HG02642 (cell line): Measurements from ENCODE around the gene PHC2.

Experiments
- ATAC-seq: cut with Tn5 transposase; IDR thresholded peaks from one replicate; pipeline ENCODE4 v1.9.1; 2021; ENCODE audit warnings: mild to moderate bottlenecking; ENCODE audit not compliant: unreplicated experiment, poor library complexity

The PHC2 gene, protein sequence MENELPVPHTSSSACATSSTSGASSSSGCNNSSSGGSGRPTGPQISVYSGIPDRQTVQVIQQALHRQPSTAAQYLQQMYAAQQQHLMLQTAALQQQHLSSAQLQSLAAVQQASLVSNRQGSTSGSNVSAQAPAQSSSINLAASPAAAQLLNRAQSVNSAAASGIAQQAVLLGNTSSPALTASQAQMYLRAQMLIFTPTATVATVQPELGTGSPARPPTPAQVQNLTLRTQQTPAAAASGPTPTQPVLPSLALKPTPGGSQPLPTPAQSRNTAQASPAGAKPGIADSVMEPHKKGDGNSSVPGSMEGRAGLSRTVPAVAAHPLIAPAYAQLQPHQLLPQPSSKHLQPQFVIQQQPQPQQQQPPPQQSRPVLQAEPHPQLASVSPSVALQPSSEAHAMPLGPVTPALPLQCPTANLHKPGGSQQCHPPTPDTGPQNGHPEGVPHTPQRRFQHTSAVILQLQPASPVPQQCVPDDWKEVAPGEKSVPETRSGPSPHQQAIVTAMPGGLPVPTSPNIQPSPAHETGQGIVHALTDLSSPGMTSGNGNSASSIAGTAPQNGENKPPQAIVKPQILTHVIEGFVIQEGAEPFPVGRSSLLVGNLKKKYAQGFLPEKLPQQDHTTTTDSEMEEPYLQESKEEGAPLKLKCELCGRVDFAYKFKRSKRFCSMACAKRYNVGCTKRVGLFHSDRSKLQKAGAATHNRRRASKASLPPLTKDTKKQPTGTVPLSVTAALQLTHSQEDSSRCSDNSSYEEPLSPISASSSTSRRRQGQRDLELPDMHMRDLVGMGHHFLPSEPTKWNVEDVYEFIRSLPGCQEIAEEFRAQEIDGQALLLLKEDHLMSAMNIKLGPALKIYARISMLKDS

DNA sequence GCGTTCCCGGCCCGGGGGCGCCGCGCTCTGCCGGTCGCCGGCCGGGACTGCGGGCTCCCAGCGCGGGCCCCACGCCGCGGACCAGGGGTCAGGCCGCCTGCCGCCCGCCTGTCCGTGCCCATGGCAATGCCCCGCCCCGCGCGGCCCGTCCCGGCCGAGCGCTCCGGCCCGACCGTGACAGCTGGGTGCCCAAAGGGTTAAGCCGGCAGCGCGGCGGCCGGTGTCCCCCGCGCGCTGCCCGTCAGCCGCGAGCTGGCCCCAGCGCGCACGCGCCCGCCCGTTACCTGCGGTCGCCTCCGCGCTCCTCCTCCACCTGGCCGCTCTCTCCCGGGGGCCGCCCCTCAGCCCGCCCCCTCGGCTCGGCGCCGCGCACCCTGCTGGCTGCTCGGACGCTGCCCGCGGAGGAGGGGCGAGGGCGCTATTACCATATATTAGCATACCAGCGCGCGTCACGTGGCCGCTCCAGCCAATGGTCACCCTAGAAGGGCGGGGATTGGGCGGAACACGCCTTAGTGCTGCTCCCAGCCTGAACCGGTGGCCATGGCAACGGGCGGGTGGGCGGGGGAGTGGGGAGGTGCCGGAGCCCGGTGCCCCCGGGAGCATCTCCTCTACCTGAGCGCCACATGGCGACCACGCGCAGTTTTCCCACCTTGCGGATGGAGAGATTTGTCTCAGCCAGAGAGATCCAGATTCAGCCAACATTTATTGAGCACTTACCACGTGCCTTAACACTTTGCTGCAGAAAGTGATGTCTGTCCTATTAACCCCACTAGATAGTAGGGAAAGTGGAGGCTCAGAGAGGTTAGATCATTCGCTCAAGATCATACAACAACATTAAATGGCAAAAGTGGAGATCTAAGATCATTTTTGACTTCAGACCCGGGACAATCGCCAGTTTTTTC, at the start of gene PHC2:
Gene PHC2, minus strand, starts transcription at position 404 of the 902 bp plus-strand sequence. CDS start 55,556 bp downstream, outside the sequence.
- peak; percentile 95 for ATAC-seq

DNA sequence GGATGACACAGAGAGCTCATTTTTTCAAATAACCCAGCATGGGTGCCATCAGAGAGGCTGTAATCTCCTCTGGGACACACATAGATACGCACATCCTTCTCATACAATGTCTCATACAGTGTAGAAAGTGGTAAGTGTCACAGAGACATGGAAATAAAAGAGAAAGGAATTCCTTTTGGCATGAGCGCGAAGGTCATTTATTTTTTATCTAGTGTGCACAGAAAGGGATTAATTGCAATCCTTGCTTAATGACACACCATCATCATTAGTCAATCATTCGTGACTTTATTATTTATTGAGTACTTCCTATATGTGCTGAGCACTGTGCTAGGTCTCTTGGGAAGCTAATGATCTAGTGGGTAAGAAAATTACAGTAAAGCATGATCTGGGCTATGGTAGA, 46.6 kb upstream of the PHC2 start:
- ATAC-seq, result no peak

DNA sequence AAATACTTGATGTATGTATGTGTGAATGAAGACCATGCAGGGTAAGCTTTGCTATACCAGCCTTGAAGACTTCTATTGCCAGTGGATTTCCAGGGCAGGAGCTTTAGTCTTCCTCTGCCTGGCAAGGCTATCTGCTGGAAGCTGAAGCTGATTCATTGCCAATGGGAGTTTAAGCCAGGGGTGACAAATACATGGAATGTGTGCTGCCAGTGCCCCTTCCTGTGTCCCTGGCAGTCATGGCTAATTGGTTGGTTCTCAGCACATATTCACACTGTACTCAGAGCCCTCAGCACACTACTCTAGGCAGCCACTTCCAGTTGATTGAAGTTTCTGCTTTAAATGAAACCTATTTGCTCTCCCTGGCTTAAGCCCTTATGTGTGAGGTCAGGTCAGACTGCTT, 43.0 kb upstream of the PHC2 start:
- no peak for ATAC-seq

DNA sequence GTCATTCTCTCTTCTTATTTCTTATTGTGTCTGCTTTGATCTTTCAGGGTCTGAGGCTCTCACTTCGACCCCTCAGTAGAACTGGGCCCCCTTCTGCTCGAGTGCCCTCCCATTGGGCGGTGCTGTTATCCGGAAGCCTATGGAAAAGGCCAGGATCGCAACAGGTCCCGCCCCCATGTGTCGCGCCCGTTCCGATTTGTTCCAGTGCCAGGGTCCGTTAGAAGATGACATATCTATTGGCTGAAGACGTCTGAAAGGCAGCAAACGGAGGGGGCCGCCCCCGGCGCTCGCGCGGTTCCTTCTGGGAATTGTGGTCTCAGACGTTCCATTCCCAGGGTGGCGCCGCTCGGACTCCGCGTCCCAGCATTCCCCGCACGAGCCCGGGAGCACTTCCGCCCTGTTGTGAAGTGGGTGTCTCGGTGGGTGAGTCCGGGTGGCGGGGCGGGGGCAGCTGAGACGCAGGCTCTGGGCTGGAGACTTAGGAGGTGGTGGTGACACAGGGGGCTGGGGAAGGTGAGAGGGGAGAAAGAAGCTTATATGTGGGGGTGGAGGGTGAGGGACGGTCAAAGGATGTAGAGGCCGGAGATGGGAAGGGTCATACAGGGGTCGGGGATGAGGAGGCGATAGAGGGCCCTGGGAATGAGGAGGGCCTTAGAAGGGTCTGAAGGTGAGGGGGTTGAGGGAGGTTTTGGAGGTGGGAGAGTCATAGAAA, 41.5 kb upstream of the PHC2 start, which contains the start of gene ZSCAN20:
Gene ZSCAN20, plus strand, starts transcription at position 377 of the 712 bp plus-strand sequence. CDS start 6,644 bp downstream, outside the sequence.
- ATAC-seq, result peak; percentile 94

DNA sequence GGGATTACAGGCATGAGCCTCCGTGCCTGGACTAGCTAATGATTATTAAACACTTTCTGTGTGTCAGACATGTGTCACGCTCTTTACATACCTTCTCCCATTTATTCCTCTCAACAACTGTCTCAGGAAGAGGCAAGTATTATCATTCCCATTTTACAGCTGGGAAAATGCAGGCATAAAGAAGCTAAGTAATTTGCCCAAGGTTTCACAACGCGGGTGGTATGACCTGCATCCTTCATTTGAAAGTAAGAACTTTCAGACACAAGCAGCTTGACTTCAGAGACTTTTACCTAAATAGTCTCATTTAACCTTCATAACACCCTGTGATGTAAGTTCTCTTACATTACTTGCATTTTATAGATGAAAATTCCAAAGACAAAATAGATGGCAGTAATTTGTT, 40.5 kb upstream of the PHC2 start:
- ATAC-seq, result no peak

DNA sequence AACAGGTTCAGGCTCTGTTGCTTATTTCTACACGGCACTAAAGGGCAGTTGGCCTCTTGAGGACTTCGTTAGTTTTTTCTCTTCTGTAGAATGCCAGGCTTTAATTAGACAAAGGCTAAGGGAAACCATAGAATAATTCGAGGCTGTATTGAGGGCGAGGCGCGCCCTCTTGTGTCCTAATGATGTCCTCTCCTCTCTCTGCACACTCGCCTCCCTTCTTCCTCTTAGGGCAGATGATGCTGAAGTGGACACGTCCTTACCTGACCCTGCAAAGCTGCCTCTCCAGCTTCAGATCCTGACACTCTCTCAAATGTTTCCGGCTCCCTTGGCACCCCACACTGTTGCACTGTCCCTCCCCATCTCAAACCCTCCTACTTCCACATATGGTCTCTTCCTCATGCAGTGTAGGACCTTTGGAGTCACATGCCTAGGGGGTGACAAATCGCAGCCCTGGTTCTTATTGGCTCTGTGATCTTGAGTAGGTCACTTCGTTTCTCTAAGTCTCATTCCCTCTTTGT, 39.7 kb upstream of the PHC2 start:
- no peak for ATAC-seq

DNA sequence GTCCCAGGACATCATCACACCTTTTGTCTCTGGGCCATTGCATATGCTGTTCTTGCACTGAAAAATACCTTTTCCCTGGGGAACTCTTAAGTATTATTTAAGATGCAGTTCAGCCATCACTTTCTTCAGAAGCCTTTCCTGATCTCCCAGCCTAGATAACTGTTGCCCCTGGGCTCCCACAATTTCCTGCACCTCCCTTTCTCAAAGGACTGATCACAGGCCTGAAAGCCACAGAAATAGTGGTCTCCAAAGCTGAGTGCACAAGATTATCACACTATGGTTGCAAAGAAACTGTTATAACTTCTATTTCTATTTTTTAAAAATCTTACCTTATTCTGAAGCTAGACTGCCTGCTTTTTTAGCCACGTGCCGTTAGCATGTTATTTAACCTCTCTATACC, 38.8 kb upstream of the PHC2 start:
- no peak for ATAC-seq

DNA sequence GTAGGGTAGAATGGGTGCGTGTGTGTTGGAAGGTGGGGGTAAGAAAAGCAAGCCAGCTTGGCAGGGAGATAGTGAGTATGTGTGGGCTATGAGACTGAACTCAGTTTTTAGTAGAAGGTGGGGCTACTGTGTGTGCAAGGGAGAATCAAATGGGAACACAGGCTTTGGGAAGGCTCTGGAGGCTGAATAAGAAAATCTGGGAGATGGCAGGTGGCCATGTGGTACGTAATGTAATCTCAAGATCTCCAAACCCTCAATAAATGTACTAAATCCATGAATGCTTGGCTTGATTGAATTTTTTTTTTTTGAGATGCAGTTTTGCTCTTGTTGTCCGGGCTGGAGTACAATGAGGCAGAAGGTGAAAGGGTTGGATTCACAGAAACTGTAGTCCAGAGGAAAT, 38.1 kb upstream of the PHC2 start:
- no peak for ATAC-seq

DNA sequence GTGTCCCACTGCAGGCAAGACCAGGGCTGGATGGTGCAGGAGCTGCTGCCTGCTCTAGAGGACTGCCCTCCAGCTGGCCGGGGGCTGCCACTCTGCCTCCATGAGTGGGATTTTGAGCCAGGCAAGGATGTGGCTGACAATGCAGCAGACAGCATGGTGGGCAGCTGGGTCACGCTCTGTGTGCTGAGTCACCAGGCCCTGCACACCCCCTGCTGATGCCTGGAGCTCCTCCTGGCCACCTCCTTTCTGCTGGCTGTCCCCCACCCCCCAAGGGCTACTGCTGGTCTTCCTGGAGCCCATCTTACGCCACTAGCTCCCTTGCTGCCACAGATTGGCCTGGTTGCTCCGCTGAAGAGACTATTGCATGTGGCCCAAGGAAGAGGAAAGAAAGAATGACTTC, 37.6 kb upstream of the PHC2 start:
- ATAC-seq, result no peak

DNA sequence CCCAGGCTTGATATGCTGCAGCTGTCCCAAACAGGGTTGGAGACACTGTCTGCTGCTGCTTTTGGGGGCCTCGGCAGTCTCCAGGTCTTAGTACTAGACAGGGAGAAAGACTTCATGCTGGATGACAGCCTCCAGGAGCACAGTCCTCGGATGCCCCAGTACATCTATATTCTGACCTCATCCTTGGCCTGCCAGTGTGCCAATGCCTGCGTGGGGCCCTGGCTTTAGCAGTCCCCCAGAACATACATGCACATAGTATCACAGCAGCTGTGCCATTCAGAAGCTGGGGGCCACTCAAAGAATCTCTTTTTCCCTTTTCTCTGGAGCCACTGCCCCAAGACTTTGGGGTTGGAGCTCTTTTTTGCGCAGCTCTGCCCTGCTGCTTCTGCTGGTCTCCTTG, 37.1 kb upstream of the PHC2 start:
- no peak for ATAC-seq

DNA sequence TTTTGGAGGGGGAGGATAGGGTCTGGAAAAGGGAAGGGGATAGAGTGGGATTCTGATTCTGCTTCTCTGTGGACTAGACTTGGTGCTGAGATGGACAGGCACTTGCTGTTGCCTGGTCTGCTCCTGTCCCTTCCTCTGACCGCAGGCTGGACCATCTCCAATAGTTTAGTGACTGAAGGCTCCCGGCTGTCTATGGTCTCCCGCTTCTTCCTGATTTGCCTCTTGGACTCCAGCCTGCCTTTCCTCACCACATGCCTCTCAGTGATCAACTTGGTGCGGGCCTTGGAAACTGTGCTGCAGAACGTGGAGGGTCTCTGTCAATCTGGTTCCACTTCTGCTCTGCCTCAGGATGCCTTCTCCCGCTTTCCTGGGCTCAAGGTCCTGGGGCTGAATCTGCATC, 35.3 kb upstream of the PHC2 start:
- no peak for ATAC-seq

DNA sequence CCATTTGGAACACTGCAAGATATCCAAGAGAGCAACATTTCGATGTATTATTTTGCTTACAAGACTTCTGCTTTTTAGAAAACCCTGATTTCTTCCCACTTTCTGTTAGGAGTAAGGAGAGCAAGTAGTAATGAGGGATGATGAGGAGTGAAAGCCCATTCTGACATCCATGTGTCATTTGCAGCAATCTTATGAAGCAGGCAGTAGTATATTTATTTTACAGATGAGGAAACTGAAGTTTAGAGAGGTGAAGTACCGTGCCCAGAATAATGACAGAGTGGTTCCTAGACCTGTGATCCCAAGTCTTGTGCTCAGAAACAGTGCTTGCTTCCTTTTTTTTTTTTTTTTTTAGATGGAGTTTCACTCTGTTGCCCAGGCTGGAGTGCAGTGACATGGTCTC, 34.4 kb upstream of the PHC2 start:
- ATAC-seq, result no peak

DNA sequence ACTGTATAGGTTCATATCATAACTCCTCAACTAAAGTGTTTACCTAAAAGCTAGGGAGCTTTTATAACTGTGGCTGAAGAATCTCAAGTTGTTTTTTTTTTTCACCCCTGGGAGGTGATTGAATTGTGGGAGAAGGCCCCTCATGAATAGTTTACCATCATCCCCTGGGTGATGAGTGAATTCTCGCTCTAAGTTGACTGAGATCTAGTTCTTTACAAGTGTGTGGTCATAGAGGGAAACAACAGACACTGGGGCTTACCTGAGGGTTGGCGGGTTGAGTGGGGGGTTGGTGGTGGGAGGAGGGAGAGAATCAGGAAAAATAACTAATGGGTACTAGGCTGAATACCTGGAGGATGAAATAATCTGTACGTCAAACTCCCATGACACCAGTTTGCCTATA, 33.7 kb upstream of the PHC2 start:
- ATAC-seq, result no peak

DNA sequence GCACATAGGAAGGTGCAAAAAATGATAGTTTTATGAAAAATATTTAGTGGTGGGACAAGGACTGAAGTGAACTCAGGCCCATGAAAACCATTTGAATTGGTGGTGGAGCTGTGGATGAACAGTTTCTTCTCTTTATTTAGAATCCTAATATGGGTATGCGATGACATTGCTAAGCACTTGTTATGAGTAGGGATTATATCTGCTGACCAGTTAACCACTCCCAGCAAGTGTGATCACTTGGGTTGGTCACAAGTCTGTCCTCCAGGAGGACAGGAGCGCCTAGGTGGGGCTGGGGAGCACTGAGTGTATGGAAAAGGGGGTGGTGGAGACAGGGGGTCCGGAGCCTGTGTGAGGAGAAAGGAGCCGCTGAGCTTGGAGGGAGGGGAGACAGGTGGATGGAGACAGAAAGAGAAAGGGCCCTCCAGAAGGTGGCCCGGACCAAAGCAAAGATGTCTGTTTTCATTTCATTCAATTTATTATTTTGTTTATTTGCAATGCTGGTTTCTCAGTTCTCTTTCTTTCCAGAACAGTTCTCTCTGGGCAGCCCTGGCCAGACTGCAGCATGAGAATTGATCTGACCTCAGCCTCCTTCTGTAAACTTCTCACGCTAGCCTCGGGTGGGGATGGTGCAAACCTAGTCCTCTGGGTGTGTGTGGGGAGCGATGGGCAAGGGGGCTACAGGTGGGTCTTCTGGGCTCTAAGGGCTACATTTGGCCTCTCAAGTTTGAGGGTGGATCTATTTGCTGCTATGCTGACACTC, 31.7 kb upstream of the PHC2 start:
- ATAC-seq, result no peak

DNA sequence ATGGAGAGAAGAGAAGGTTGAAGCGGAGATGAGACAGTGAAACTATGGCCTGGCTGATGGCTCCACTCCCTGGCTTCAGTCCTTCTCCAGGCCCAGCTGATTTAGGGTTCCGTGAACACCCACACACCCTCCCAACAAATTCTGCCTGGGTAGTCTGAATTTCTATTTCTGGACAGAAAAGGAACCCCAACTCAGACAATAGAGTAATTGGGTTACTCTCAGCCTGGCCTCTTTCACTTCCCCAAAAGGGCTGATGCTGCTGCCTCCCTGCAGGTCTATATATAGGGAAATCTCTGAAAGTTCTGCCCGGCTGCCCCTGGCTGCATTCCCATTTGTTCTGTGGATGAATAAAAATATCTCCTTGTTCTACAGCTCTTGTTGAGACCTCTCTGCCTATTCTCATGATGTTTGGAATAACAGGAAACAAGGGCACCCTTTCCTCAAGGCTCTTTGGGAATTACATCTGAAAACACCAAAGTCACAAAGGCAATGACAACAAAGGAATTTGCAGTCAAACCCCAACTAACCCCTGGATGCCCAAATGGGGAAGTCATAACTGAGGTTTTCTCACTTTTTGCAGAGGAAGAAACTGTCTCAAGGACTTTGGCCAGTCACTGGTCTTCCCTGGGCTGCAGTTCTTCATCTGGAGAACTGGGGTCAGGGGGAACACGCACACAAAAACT, 30.2 kb upstream of the PHC2 start:
- peak; percentile 71 for ATAC-seq

DNA sequence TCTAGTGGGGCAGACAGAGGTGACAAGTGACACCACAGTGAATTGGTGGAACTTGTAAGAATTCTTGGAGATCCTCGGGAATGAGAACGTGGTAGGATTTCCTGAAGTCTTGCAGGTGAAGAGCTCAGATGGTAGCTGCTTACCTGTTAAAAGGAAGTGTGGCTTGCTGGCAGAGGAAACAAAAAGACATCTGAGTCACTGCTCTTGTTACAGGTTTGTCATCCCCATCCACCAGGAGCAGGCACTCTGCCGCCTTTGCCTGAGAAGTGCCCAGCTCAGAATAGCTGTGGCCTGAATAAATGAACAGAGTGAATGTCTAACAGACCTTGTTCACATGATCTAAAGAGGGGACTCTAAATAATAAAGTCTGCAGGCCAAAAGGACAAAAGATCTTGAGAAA, 29.2 kb upstream of the PHC2 start:
- ATAC-seq, result no peak

DNA sequence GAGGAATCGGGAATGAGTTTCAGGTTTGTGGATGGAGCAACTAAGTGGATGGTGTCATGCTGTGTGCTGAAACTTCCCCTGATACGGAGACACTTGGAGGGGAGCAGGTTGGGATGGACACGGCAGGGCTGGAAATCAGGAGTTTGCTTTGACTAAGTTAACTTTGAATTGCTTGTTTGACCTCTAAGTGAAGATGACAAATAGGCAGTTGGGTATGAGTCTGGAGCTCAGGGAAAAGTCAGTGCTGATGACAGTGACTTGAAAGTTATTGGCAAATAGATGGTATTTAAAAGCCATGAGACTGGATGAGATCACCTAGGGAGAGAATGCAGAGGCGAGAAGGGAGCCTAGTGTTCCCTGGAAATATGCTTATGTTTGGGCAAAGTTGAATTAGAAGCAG, 28.8 kb upstream of the PHC2 start:
- ATAC-seq, result no peak

DNA sequence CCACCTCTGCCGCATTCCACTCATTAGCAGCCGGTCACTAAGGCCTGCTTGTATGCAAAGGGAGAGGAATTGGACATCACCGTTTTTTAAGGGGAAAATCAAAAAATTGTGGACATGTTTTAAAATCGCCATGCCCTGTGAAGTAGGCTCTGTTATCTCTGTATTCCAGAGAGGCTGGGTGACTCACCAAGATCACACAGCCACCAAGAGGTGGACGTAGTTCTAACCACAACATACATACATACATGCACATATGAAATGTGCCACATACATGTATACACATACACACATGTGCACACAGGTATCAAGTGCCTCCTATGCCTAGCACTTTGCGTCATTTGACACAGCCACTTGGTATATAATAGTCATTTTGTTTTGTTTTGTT, 25.6 kb upstream of the PHC2 start:
- ATAC-seq, result no peak
